Loucy (cell line): Measurements from ENCODE around the gene CAVIN1.

Experiments used
- H2AFZ ChIP-seq: fragments of 200-600 bp; sonication (generic); 2 replicates; pipeline ENCODE4 v1.6.0; 2016; ENCODE audit warnings: antibody characterized with exemption, mild to moderate bottlenecking, low read length, moderate library complexity
- H3F3A ChIP-seq: fragments of 200-600 bp; 2 replicates; pipeline ENCODE4 v1.6.0; 2016; ENCODE audit warnings: antibody characterized with exemption, low read depth, mild to moderate bottlenecking
- H3K27me3 ChIP-seq: fragments of 200-600 bp; sonication (generic); 2 replicates; pipeline ENCODE4 v1.6.1; 2014; ENCODE audit warnings: low read length, mild to moderate bottlenecking; ENCODE audit not compliant: insufficient read depth, poor library complexity, severe bottlenecking
- H3K36me3 ChIP-seq: fragments of 200-600 bp; sonication (generic); 2 replicates; pipeline ENCODE4 v1.6.1; 2016; ENCODE audit warnings: low read length; ENCODE audit not compliant: insufficient read depth
- H3K4me1 ChIP-seq: fragments of 200-600 bp; sonication (generic); 2 replicates; pipeline ENCODE4 v1.5.1; 2014; ENCODE audit warnings: low read length, mild to moderate bottlenecking; ENCODE audit not compliant: insufficient read depth, poor library complexity, severe bottlenecking
- H3K4me2 ChIP-seq: fragments of 200-600 bp; sonication (generic); 2 replicates; pipeline ENCODE4 v1.6.0; 2014; ENCODE audit warnings: antibody characterized with exemption, low read length, low read depth, mild to moderate bottlenecking; ENCODE audit not compliant: poor library complexity, severe bottlenecking
- H3K4me3 ChIP-seq: fragments of 200-600 bp; sonication (generic); 2 replicates; pipeline ENCODE4 v1.5.1; 2014; ENCODE audit warnings: low read length, mild to moderate bottlenecking, mixed read lengths; ENCODE audit not compliant: poor library complexity, severe bottlenecking
- H3K79me2 ChIP-seq: fragments of 200-600 bp; sonication (generic); 2 replicates; pipeline ENCODE4 v1.6.1; 2014; ENCODE audit warnings: low read length; ENCODE audit not compliant: insufficient read depth
- H3K9ac ChIP-seq: fragments of 200-600 bp; sonication (generic); 2 replicates; pipeline ENCODE4 v1.6.0; 2014; ENCODE audit warnings: mild to moderate bottlenecking, low read depth, low read length, moderate library complexity; ENCODE audit not compliant: poor library complexity, severe bottlenecking
- H3K9me2 ChIP-seq: fragments of 200-600 bp; sonication (generic); replicated peaks from 2 replicates; pipeline ENCODE4 v1.6.1; 2016; ENCODE audit warnings: low read depth, low read length, mixed read lengths
- H3K9me3 ChIP-seq: fragments of 200-600 bp; sonication (generic); 2 replicates; pipeline ENCODE4 v1.6.1; 2014; ENCODE audit warnings: mild to moderate bottlenecking, antibody characterized with exemption, low read length, low read depth; ENCODE audit not compliant: insufficient read depth
- H4K20me1 ChIP-seq: fragments of 200-600 bp; sonication (generic); 2 replicates; pipeline ENCODE4 v1.6.0; 2014; ENCODE audit warnings: antibody characterized with exemption, low read length, mild to moderate bottlenecking; ENCODE audit not compliant: insufficient read depth, poor library complexity, severe bottlenecking
- CTCF ChIP-seq: fragments of 200-600 bp; sonication (generic); conservative IDR thresholded peaks from 2 replicates; pipeline ENCODE4 v1.5.1; 2014; ENCODE audit warnings: mild to moderate bottlenecking, antibody characterized with exemption, low read length
- EZH2phosphoT487 ChIP-seq: fragments of 200-600 bp; IDR thresholded peaks from 2 replicates; pipeline ENCODE4 v1.6.1; 2018; ENCODE audit warnings: antibody characterized with exemption, mild to moderate bottlenecking, moderate library complexity, borderline replicate concordance

The CAVIN1 gene

DNA sequence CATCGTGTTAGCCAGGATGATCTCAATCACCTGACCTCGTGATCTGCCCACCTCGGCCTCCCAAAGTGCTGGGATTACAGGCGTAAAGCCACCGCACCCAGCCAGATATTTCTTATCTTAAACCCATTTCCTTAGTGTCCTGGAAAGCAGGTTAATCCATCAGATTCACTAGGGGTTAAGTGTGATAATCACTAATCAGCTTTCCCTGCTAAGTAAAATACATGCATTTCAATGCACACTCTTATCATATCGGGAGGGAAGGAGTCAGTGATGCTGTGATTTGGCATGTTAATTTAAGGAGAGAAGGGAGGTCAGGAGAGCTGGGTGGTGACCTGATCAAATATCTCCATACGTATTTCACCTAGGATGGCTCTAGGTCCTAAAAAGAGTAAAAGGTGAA, 63.9 kb downstream of the CAVIN1 start:
- H3K79me2 ChIP-seq, result peaks cover 92% of the 10 kb centered on the region
- peaks cover 15% of the 10 kb centered on the region for H3K4me1 ChIP-seq
- H3K9me2 ChIP-seq, result no peaks in the 10 kb centered on the region
- H3K4me3 ChIP-seq, result no peak overlapping the region
- TF ChIP-seq EZH2phosphoT487, result no peak
- TF ChIP-seq CTCF, result no peak
- no peak overlapping the region for H2AFZ ChIP-seq
- H3K4me2 ChIP-seq, result no peak overlapping the region
- no peaks in the 10 kb centered on the region for H3F3A ChIP-seq
- H3K9ac ChIP-seq, result no peak overlapping the region
- H3K9me3 ChIP-seq, result no peaks in the 10 kb centered on the region
- H3K36me3 ChIP-seq, result no peaks in the 10 kb centered on the region; the same call in 1 of the 2 replicates
- H3K27me3 ChIP-seq, result no peaks in the 10 kb centered on the region
- peaks cover 25% of the 10 kb centered on the region for H4K20me1 ChIP-seq

DNA sequence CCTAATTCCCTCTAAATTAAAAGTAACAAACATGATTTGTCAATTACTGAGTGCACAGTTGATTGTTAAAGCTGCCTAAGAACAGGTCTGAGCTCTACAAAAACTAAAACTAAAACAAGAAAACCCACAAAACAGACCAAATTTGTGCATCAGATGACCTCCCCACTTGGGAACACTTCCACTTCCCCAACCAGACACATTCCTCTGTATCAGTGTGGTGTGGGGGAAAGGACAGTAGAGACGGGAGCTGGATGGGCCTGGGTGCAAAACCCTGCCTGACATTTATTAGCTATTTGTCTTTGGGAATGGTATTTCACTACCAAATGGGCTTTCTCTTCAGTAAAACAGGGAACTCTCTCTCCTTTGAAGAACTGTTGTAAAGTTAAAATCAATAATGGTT, 64.6 kb downstream of the CAVIN1 start:
- no peaks in the 10 kb centered on the region for H3K9me3 ChIP-seq
- H2AFZ ChIP-seq, result no peak overlapping the region
- peaks cover 15% of the 10 kb centered on the region for H3K4me1 ChIP-seq
- no peaks in the 10 kb centered on the region for H3K9me2 ChIP-seq
- no peaks in the 10 kb centered on the region for H3K27me3 ChIP-seq
- TF ChIP-seq EZH2phosphoT487, result no peak
- no peak for TF ChIP-seq CTCF
- no peaks in the 10 kb centered on the region for H3F3A ChIP-seq
- H3K4me2 ChIP-seq, result no peak overlapping the region
- H4K20me1 ChIP-seq, result peaks cover 31% of the 10 kb centered on the region
- peaks cover 92% of the 10 kb centered on the region for H3K79me2 ChIP-seq
- no peak overlapping the region for H3K9ac ChIP-seq
- no peaks in the 10 kb centered on the region; the same call in 1 of the 2 replicates for H3K36me3 ChIP-seq
- H3K4me3 ChIP-seq, result no peak overlapping the region

- Histone ChIP-seq H3K9ac (no peak overlapping the region), H3K79me2 (peaks cover 81% of the 10 kb centered on the region), H3K4me1 (peaks cover 10% of the 10 kb centered on the region), H2AFZ (no peak overlapping the region), H3K36me3 (no peaks in the 10 kb centered on the region; the same call in 1 of the 2 replicates), H3K9me2 (no peaks in the 10 kb centered on the region), H3K27me3 (no peaks in the 10 kb centered on the region), H3K9me3 (no peaks in the 10 kb centered on the region), H3K4me2 (no peak overlapping the region), H3F3A (no peaks in the 10 kb centered on the region), H4K20me1 (peaks cover 30% of the 10 kb centered on the region), H3K4me3 (no peak overlapping the region)
- TF ChIP-seq CTCF (no peak), EZH2phosphoT487 (no peak)
Measured at GRCh38 chr17:42354956-42355843, 67.9 kb downstream of the CAVIN1 start.
